ENCODE data around the gene SETD1A. TPM values are rescaled to one million over a fixed set of nuclear protein-coding genes. Genes with fewer than 3 reads are reported as not detected.

SETD1A gene
- polyA plus RNA-seq, 4 donors, result 15.3 to 23.3 (median 18.6) TPM

DNA sequence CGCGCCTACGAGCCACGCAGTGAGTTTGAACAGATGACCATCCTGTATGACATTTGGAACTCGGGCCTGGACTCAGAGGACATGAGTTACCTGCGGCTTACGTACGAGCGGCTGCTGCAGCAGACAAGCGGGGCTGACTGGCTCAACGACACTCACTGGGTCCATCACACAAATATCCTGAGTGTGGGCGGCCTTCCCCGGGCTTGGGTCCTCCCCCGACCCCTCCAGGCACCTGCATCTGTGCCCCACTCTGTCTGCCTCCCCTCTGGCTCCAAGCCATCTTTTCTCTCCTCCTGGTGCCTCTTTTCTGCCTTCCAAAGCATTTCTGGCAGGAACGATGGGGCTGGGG, 22.4 kb downstream of the SETD1A start:
- DNase-seq (ENCODE audit: low read depth in 4 of 4, low spot score in 2 of 4), result no peak

DNA sequence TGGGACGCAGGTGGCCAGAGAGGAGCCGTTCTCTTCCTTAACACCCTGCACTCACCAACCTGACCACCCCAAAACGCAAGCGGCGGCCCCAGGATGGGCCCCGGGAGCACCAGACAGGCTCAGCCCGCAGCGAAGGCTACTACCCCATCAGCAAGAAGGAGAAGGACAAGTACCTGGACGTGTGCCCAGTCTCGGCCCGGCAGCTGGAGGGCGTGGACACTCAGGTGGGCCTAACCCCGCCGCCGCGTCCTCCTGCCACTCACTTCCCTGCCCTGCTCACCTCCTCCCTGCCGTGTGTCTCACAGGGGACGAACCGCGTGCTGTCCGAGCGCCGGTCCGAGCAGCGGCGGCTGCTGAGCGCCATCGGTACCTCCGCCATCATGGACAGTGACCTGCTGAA, 22.9 kb downstream of the SETD1A start:
- no peak for DNase-seq (ENCODE audit: low read depth in 4 of 4, low spot score in 2 of 4)

DNA sequence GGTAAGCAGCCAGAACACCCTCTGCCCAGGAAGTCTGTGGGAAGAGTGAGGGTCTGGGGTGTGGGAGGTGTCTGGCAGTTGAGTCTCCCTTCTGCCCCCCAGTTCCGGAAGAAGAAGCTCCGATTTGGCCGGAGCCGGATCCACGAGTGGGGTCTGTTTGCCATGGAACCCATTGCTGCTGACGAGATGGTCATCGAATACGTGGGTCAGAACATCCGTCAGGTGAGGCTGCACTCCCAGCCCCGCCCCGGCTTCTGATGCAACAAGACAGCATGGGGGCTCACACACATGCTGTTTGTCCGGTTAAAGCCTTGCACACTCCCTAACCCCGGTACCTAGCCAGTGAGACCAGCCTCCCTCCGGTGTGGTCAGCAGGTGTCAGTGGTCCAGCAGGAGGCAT, 23.4 kb downstream of the SETD1A start:
- no peak for DNase-seq (ENCODE audit: low read depth in 4 of 4, low spot score in 2 of 4)

DNA sequence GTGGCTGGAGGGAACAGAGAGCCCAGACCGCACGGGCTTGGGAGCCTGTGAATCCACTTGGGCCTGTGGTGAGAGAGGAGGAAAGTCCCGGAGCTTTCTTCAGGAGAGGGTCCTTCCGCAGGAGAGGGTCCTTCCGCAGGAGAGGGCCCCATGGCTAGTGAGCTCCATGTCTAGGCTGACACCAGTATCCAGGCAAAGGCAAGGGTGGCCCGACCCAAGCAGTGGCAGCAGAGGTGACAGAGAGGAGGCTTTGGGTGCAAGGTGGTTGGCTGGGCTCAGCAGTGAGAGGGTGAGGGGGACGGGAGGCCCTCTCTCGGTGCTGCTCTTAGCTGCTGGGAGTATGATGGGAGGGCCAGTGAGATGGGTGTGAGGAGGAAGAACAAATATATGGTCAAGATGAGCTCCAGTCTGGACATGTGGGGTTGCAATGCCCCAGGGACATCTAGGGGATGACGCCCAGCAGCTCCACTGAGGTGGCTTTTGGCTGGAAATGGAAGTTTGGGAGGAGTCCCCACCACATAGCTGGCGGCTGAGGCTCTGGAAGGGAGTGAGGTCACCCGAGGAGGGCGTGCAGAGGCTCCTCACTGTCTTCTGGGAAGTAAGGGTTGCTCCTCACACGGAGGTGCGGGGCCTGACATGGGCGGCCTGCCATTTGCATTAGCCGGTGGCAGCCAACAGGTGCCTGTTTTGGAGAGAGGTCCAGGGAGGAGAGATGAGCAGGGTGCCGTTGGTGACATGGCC, 25.2 kb downstream of the SETD1A start:
- no peak for DNase-seq (ENCODE audit: low read depth in 4 of 4, low spot score in 2 of 4)

DNA sequence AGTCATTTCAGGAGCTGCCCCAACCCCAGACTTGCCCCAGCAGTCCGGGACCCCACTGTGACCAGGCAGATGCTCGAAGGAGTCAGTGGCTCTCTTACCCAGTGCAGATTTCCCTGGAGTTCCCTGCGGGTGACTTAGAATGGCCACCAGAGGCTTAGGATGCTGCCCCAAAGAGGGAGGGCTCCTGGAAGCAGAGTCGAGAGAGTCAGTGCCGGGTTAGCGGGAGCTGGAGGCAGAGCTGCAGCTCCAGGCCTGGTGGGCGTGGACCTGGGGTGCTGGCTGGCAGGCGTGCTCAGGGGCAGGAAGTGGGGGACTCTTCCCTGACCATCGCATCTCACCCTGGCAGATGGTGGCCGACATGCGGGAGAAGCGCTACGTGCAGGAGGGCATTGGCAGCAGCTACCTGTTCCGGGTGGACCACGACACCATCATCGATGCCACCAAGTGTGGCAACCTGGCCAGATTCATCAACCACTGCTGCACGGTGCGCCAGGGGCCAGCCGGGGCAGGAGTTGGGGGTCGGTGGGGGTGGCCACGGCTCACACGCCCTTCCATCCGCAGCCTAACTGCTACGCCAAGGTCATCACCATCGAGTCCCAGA, 25.8 kb downstream of the SETD1A start:
- no peak for DNase-seq (ENCODE audit: low read depth in 4 of 4, low spot score in 2 of 4)

DNA sequence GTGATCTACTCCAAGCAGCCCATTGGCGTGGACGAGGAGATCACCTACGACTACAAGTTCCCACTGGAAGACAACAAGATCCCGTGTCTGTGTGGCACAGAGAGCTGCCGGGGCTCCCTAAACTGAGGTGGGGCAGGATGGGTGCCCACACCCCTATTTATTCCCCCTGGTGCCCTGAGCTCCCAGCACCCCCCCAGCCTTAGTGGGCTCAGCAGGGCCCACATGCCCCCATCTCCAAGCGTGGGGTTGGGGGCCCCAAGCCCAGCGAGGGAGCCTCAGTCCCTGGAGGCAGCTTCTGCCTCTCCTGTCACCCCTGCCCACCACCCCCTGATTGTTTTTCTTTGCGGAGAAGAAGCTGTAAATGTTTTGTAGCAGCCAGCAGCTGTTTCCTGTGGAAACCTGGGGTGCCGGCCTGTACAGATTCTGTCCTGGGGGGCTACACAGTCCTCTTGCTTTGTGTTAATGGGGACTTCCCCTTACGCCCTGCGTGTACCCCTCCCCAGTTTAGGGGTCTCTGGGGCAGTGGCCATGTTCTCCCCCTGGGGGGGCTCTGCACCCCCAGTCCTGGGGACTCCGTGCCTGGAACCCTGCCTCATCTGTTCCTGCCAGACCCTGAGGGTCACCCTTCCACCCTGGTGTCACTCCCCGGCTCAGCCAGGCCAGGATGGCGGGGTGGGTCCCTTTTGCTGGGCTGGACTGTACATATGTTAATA, 26.5 kb downstream of the SETD1A start:
- DNase-seq (ENCODE audit: low read depth in 4 of 4, low spot score in 2 of 4), result no peak

DNA sequence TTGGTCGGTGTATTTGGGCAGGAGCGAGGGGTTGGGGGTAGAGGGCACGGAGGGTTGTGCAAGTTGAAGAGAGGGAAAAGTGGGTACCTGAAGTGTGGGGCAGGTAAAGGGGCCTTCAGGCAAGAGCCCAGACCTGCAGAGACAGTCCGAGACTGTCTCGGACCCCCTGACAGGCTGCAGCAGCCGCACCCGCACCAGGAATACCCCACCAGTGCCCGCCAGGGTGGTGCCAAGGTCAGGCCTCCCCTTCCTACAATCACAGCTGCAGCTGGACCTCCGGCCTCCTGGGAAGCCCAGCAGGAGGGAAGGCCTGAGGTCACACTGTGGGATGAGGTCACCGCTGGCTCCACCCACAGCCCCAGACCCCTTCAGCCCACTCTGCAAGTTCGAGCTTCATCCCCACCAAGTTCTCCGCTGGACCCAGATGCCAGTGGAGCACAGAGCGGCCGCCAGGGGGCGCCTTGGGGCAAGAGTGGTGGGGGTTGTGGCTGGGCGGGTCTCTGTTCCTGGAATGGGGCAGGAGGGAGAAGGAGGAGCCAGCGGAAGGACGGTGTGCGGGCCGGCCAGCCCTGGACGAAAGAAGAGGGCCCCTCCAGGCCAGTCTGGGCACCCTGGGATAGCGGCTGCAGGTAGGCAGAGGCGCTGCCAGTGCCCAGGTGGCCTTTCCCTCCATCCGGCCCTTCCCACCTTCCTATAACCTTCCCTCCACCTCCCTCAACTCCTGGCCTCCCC, 27.3 kb downstream of the SETD1A start, which contains the start of gene HSD3B7:
HSD3B7 (plus strand) TSS at position 539 of the 732 bp plus-strand sequence. CDS start 452 bp downstream, outside the sequence.
- DNase-seq (ENCODE audit: low read depth in 4 of 4, low spot score in 2 of 4), result peak; percentile 25 to 61 (median 54)

DNA sequence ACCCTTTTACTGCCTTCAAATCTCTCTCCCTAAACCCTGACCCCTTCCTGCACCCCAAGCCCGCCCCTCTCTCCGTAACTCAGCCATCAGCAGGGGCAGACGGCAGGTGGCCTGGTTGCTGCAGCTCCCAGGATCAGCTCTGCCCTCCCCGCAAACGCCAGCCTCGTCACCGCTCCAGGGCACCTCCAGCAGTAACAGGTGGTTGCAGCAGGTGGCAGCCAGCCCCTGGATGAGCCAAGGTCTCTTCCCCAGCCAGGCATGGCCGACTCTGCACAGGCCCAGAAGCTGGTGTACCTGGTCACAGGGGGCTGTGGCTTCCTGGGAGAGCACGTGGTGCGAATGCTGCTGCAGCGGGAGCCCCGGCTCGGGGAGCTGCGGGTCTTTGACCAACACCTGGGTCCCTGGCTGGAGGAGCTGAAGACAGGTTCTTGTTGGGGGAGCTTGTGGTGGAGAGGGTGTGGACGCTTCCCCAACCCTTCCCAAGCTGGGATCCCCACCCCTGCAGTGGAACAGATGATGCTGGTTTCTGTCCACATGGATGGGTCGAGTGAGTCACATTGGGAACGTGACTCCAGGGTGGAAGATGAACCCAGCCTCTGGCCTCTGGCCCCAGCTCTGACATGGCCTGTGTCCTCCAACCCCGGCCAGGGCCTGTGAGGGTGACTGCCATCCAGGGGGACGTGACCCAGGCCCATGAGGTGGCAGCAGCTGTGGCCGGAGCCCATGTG, 28.0 kb downstream of the SETD1A start:
- DNase-seq (ENCODE audit: low read depth in 4 of 4, low spot score in 2 of 4), result peak in 1 of 4 donors; percentile 9

DNA sequence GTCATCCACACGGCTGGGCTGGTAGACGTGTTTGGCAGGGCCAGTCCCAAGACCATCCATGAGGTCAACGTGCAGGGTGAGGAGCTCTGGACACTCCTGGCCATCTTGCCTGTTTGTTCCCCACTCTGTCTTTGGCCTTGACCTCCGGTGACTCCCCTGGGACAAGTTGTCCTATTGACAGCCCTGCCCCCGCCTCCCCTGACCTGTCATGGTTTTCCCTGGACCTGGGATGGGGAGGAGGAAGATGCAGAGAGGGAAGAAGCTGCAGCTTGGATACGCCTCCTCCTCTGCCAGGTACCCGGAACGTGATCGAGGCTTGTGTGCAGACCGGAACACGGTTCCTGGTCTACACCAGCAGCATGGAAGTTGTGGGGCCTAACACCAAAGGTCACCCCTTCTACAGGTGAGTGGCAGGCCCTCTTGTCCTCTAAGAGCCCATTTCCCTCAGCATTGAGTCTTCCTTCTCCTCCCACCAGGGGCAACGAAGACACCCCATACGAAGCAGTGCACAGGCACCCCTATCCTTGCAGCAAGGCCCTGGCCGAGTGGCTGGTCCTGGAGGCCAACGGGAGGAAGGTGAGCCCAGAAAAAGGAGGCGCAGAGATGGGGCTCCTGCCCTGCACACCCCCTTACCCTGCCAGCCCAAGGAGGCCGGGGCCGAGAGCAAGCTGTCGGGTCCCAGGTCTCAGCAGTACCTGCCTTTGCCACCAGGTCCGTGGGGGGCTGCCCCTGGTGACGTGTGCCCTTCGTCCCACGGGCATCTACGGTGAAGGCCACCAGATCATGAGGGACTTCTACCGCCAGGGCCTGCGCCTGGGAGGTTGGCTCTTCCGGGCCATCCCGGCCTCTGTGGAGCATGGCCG, 28.8 kb downstream of the SETD1A start:
- no peak for DNase-seq (ENCODE audit: low read depth in 4 of 4, low spot score in 2 of 4)

DNA sequence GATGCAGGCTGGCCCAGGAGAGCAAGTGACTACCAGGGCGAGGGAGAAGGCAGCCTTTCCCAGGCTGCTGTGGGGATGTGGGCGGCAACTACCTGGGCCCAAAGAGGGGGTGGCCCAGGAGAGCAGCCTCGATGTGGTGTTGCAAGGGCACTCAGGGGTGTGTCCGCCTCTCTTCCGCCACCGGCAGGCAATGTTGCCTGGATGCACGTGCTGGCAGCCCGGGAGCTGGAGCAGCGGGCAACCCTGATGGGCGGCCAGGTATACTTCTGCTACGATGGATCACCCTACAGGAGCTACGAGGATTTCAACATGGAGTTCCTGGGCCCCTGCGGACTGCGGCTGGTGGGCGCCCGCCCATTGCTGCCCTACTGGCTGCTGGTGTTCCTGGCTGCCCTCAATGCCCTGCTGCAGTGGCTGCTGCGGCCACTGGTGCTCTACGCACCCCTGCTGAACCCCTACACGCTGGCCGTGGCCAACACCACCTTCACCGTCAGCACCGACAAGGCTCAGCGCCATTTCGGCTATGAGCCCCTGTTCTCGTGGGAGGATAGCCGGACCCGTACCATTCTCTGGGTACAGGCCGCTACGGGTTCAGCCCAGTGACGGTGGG, 30.1 kb downstream of the SETD1A start:
- DNase-seq (ENCODE audit: low read depth in 4 of 4, low spot score in 2 of 4), result no peak

DNA sequence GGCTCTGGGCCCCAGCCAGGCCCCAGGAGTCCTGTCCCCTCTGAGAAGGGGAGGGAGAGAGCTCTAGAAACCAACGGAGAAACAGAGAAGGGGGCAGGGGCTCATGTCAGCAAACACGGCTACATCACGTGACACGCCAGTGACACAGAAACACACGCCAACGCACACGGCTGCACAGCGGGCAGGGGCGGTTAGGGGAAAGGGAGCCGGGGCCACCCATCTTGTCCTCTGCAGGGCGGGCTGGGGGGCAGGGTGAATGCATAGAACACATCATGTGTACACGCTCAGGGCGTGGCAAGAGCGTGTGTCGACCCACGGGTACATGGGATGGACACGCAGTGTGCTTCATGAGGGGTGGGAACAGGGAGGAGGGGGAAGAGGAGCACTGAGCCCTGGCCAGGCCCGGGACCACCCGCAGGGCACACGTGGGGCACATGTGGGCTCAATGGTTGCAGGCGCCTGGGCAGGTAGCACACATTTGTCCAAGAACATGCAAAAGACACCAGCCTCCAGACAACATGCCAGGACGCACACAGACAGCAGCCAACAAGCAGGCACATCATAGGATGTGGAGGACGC, 32.0 kb downstream of the SETD1A start:
- no peak for DNase-seq (ENCODE audit: low read depth in 4 of 4, low spot score in 2 of 4)

DNA sequence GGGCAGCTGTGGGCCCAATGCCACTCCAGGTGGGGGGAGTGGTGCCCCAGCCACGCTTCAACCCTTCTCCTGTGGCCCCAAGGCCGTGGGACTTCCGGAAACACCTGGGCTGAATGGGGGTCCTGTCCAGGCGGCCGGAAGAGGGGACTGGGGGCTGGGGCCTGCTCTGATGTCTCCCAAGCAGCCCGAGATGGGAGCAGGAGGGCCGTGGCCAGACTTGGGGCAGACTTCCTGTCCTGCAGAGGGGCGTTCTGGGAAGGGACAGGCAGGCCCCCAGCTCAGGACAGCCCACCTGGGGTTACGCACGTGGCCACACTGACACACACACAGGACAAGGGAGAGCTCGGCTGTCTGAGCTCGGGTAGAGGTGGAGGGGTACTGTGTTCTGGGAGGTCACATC, 32.6 kb downstream of the SETD1A start:
- no peak for DNase-seq (ENCODE audit: low read depth in 4 of 4, low spot score in 2 of 4)

DNA sequence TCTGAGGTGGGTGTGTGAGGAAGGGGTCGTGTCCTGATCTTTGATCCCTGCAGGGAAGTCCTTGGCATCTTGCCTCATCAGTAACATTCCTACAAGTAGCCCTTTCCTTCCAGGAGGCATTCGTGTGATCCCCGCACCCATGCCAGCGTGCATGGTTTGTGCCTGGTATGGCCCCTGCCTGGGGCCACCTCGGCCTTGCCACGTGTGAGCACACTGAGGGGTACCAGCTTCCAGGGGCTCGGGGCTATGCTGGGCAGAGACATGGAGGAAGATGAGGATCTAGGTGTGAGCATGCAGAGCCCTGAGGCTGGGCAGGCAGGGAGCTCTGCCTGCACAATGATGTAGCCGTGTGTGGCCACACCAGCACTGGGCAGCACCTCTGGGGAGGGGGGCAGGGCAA, 33.5 kb downstream of the SETD1A start:
- no peak for DNase-seq (ENCODE audit: low read depth in 4 of 4, low spot score in 2 of 4)

DNA sequence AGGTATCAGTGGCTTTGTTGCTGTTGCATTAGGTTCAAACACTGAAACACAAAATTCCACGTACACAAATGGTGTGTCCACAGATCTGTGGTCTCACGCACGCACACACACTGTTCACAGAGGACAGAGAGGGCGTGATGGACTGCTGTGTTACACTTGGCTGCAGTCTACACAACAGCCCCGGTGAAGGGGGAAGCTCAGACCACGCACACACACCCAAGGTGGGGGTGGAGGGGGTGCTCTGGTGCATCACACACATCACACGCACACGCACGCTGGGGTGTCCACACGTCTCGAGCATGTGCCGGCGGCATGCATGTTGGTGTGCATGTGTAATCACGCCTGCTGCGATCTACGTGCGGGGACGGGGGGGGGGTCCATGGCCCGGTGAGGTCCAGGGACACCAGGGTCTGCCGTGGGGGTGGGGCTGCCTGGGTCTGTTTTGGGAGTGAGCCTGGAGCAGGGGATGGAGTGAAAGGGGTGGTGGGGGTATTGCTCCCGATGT, 34.8 kb downstream of the SETD1A start:
- no peak for DNase-seq (ENCODE audit: low read depth in 4 of 4, low spot score in 2 of 4)

DNA sequence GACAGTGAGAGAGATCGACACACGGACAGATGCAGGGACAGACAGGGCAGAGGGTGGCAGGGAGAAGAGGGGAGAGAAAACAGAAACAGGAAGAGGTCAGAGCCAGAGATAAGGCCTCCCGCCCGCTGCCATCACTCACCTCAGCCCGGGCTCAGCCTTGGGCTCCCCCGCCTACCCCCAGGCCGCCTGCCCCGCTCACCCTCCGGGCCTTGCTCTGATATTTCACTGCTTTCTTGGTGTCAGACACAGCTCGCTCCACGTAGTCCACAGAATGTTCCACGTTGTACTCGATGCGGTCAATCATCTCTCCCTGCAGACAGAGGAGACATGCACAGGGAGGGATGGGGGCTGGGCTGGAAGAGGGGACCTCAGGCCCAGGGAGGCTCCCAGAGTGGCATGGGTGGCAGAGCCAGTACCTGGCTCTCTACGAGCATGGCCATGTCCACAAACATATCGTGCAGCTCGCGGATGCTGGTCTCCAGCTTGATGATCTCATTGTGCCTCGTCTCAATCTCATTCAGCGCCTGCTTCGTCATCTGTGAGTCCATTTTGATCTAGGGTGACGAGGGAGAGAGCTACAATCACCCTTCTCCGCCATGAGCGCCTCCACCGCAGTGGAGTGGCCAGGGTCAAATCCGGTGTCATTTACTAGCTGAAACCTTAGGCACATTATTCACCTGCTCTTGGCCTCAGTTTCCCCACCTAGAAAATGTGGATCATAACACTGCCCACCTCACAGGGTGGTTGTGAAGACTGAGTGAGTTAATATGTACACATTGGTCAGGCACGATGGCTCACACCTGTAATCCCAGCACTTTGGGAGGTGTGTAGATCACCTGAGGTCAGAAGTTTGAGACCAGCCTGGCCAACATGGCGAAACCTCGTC, 35.6 kb downstream of the SETD1A start:
- no peak for DNase-seq (ENCODE audit: low read depth in 4 of 4, low spot score in 2 of 4)

DNA sequence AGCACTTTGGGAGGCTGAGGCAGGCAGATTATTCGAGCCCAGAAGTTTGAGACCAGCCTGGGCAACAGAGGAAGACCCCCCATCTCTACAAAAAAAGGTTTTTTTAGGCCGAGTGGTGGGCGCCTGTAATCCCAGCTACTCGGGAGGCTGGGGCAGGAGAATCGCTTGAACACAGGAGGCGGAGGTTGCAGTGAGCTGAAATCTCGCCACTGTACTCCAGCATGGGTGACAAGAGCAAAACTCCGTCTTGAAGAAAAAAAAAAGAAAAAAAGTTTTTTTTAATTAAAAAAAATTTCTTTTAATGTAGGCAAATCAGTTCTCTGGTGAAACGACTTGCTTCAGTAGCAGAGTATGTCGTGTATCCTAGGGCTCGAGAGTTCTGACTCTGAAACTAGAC, 38.4 kb downstream of the SETD1A start:
- DNase-seq (ENCODE audit: low read depth in 4 of 4, low spot score in 2 of 4), result no peak

DNA sequence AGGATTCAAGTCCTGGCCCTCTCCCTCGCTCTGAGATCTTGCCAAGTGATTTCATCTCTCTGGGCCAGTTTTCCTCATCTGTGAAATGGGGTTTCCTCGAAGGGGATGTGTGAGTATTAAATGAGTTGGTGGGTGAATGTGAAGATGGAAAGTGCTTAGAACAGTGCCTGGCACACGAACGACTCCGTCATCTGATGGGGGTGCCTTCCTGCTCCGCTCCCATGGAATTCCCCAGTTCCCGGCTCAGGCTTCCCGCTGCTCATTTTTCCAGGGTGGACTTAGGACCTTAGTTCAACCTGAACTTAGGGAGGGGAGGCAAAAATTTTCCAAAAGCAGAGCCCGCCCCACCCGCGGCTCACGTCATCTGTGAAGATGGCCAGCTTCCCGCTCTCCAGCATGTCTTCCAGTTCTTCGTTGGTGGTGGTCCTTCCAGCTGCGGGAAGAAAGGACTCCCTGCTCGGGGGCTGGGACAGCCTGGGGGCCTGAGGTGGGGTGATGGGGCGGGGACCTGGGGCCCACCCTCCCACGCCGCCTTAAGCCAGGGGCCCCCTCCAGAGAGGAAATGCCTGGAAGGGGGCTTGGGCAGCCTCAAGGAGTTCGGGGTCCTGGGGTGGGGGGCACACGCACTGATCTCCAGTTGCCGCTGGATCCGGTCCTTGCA, 38.9 kb downstream of the SETD1A start:
- no peak for DNase-seq (ENCODE audit: low read depth in 4 of 4, low spot score in 2 of 4)

Measured in left renal cortex interstitium (tissue), 4 donors.